ENCODE data around the gene PIP4K2A.

The PIP4K2A gene

GRCh38 chr10:22570733-22571430, 143.5 kb downstream of the PIP4K2A start:
- H3K27ac ChIP-seq = no peak overlapping the region
- DNase-seq (ENCODE audit: low read depth, low spot score) = no peak

- DNase-seq (ENCODE audit: low read depth, low spot score) = no peak
- no peak overlapping the region for H3K27ac ChIP-seq
These were observed 144.1 kb downstream of the PIP4K2A start for GRCh38 chr10:22570234-22570633.

DNA sequence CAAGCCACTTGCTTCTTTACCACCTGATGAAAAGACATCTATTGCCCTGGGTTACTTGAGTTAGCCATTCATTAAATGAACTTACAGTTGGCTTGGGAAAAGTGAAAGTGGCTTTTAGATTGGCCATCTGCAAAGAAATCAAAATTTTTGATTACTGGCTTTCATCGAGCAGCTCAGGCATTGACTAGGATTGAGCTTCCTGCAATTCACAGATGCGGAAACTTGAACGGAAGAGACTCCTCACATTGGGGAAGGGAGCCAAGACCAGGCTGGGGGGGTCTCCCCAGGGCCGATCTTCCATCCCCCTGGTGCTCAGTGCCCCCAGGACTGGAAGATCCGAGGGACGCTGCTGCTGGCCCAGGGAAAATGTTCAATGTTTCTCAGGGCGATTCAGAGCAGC, 145.4 kb downstream of the PIP4K2A start:
- H3K27ac ChIP-seq = no peak overlapping the region

GRCh38 chr10:22564060-22564459, 150.3 kb downstream of the PIP4K2A start:
- no peak overlapping the region for H3K27ac ChIP-seq
- no peak for DNase-seq (ENCODE audit: low read depth, low spot score)

More for the DNA sequence above, 145.4 kb downstream of the PIP4K2A start:
- DNase-seq (ENCODE audit: low read depth, low spot score) = no peak

- no peak overlapping the region for H3K27ac ChIP-seq
- no peak for DNase-seq (ENCODE audit: low read depth, low spot score)
These were observed 152.5 kb downstream of the PIP4K2A start for GRCh38 chr10:22561909-22562308.

GRCh38 chr10:22560913-22561239, 153.5 kb downstream of the PIP4K2A start:
- no peak for DNase-seq (ENCODE audit: low read depth, low spot score)
- no peak overlapping the region for H3K27ac ChIP-seq

- no peak for DNase-seq (ENCODE audit: low read depth, low spot score)
- H3K27ac ChIP-seq = no peak overlapping the region
These were observed 154.1 kb downstream of the PIP4K2A start for GRCh38 chr10:22560096-22560912.

- DNase-seq (ENCODE audit: low read depth, low spot score) = no peak
- H3K27ac ChIP-seq = no peak overlapping the region
These were observed 157.1 kb downstream of the PIP4K2A start for GRCh38 chr10:22557321-22557720.

DNA sequence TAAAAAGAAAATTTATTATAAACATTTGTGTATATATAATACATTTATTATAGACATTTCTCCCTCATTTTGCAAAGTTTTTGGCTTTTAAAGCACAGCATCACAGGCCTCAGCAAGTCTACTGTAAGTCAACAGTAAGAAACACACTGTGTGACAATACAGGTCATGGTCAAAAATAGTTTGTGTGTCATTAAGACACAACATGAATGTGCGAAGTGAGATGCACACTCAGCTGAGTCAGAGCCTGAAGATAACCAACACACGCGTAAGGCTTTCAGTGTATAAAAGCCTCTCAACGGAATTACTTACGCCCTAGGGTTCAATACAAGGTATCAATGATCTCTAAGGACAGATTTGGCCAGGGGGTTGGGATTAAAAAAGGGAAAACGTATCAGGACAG, 157.6 kb downstream of the PIP4K2A start:
- no peak for DNase-seq (ENCODE audit: low read depth, low spot score)
- no peak overlapping the region for H3K27ac ChIP-seq

- DNase-seq (ENCODE audit: low read depth, low spot score) = no peak
- no peak overlapping the region for H3K27ac ChIP-seq
These were observed 159.8 kb downstream of the PIP4K2A start for GRCh38 chr10:22554461-22555182.

- H3K27ac ChIP-seq = no peak overlapping the region
These were observed 160.9 kb downstream of the PIP4K2A start for GRCh38 chr10:22553452-22553995.

GRCh38 chr10:22552888-22553378, 161.4 kb downstream of the PIP4K2A start:
- H3K27ac ChIP-seq = no peak overlapping the region
- DNase-seq (ENCODE audit: low read depth, low spot score) = no peak

More at GRCh38 chr10:22553452-22553995, 160.9 kb downstream of the PIP4K2A start:
- DNase-seq (ENCODE audit: low read depth, low spot score) = no peak

GRCh38 chr10:22551681-22552365, 162.6 kb downstream of the PIP4K2A start:
- H3K27ac ChIP-seq = no peak overlapping the region
- no peak for DNase-seq (ENCODE audit: low read depth, low spot score)

GRCh38 chr10:22550732-22551131, 163.6 kb downstream of the PIP4K2A start:
- no peak overlapping the region for H3K27ac ChIP-seq
- DNase-seq (ENCODE audit: low read depth, low spot score) = no peak

GRCh38 chr10:22548344-22548743, 166.0 kb downstream of the PIP4K2A start:
- no peak for DNase-seq (ENCODE audit: low read depth, low spot score)
- H3K27ac ChIP-seq = no peak overlapping the region

DNA sequence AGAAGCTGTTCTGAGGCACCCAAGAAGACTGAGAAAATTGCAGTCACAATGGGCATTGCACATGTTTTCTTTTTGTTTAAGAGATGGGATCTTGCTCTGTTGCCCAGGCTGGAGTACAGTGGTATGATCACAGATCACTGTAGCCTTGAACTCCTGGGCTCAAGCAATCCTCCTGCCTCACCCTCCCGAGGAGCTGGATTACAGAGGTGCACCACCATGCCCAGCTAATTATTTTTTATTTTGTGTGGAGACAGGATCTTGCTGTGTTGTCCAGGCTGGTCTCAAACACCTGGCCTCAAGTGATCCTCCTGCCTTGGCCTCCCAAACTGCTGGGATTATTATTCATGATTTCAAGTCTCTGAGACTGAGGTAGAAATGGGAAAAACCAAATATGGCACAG, 168.7 kb downstream of the PIP4K2A start:
- no peak for DNase-seq (ENCODE audit: low read depth, low spot score)
- no peak overlapping the region for H3K27ac ChIP-seq

GRCh38 chr10:22544325-22545068, 169.9 kb downstream of the PIP4K2A start:
- H3K27ac ChIP-seq = no peak overlapping the region
- no peak for DNase-seq (ENCODE audit: low read depth, low spot score)

- H3K27ac ChIP-seq = no peak overlapping the region
These were observed 171.6 kb downstream of the PIP4K2A start for GRCh38 chr10:22542773-22543172.

DNA sequence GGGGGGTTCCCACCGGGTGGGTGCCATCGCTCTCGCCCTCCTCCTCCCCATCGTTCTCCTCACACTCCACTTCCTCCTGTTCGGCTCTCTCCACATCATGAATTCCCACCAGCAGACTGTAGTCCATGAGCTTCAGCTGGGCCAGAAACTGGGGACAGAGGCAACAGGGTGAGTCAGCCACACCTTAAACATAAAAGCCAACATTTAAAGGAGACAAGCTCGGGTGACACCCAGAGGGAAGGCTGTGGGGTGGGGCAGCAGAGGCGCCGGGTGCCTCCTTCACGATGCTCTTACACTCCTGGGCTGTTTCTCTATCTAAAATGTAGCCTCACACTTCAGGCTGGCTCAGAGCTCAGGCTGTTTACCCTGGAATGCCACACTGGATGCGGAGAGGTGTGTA, 172.5 kb downstream of the PIP4K2A start:
- no peak overlapping the region for H3K27ac ChIP-seq

More at GRCh38 chr10:22542773-22543172, 171.6 kb downstream of the PIP4K2A start:
- DNase-seq (ENCODE audit: low read depth, low spot score) = no peak

More for the DNA sequence above, 172.5 kb downstream of the PIP4K2A start:
- no peak for DNase-seq (ENCODE audit: low read depth, low spot score)
